GM23338 (cell line): ENCODE data around the gene UNC79. TPM values are rescaled to one million over a fixed set of nuclear protein-coding genes. Genes with fewer than 3 reads are reported as not detected.

Experiments used
- ATAC-seq: fragments of 200-7000 bp; cut with Tn5 transposase; 3 replicates; pipeline ENCODE4 v1.9.1; 2020
- DNase-seq: peaks from one replicate; pipeline ENCODE4 v3.0.0-alpha.2; 2015; ENCODE audit warnings: low spot score
- H2AFZ ChIP-seq: fragments of 200-600 bp; sonication (generic); 2 replicates; pipeline ENCODE4 v1.8.0; 2016; ENCODE audit warnings: antibody characterized with exemption, mild to moderate bottlenecking, moderate library complexity
- H3F3A ChIP-seq: fragments of 200-600 bp; sonication (generic); replicated peaks from 2 replicates; pipeline ENCODE4 v1.8.0; 2017; ENCODE audit warnings: antibody characterized with exemption, mixed run types, low read depth
- H3K27ac ChIP-seq: fragments of 200-600 bp; sonication (generic); 2 replicates; pipeline ENCODE4 v1.6.1; 2016; ENCODE audit warnings: low read depth
- H3K27me3 ChIP-seq: fragments of 200-600 bp; sonication (generic); 2 replicates; pipeline ENCODE4 v1.8.0; 2016; ENCODE audit warnings: mild to moderate bottlenecking, mixed run types, moderate library complexity; ENCODE audit not compliant: insufficient read depth
- H3K36me3 ChIP-seq: fragments of 200-600 bp; sonication (generic); 2 replicates; pipeline ENCODE4 v1.8.0; 2016; ENCODE audit warnings: mild to moderate bottlenecking; ENCODE audit not compliant: insufficient read depth
- H3K4me1 ChIP-seq: fragments of 200-600 bp; sonication (generic); 2 replicates; pipeline ENCODE4 v1.8.0; 2016; ENCODE audit warnings: mild to moderate bottlenecking, moderate library complexity; ENCODE audit not compliant: insufficient read depth
- H3K4me2 ChIP-seq: fragments of 200-600 bp; sonication (generic); 2 replicates; pipeline ENCODE4 v1.7.1; 2017; ENCODE audit warnings: mixed run types
- H3K4me3 ChIP-seq: fragments of 200-600 bp; sonication (generic); 2 replicates; pipeline ENCODE4 v1.6.1; 2016; ENCODE audit warnings: mixed run types
- H3K79me2 ChIP-seq: fragments of 200-600 bp; sonication (generic); replicated peaks from 2 replicates; pipeline ENCODE4 v1.8.0; 2017; ENCODE audit warnings: mild to moderate bottlenecking; ENCODE audit not compliant: insufficient read depth
- H3K9me2 ChIP-seq: fragments of 200-600 bp; sonication (generic); 2 replicates; pipeline ENCODE4 v1.8.0; 2017; ENCODE audit not compliant: insufficient read depth
- H4K20me1 ChIP-seq: fragments of 200-600 bp; sonication (generic); replicated peaks from 2 replicates; pipeline ENCODE4 v1.8.0; 2017; ENCODE audit warnings: mild to moderate bottlenecking; ENCODE audit not compliant: insufficient read depth
- H3K27ac Mint-ChIP-seq: 2 replicates; pipeline ENCODE4 v1.8.0; 2020; ENCODE audit warnings: inconsistent platforms, mild to moderate bottlenecking, moderate library complexity, mixed read lengths
- H3K27me3 Mint-ChIP-seq: 3 replicates; pipeline ENCODE4 v1.8.0; 2022; ENCODE audit warnings: low read depth, mild to moderate bottlenecking, moderate library complexity, mixed read lengths, inconsistent platforms; ENCODE audit not compliant: insufficient read depth, poor library complexity
- H3K36me3 Mint-ChIP-seq: 3 replicates; pipeline ENCODE4 v1.8.0; 2021; ENCODE audit warnings: low read depth, mild to moderate bottlenecking, inconsistent platforms, moderate library complexity, mixed read lengths
- H3K4me1 Mint-ChIP-seq: 3 replicates; pipeline ENCODE4 v1.8.0; 2020; ENCODE audit warnings: mild to moderate bottlenecking, inconsistent platforms, mixed read lengths
- H3K4me3 Mint-ChIP-seq: 3 replicates; pipeline ENCODE4 v1.8.0; 2021; ENCODE audit warnings: moderate library complexity, mild to moderate bottlenecking, inconsistent platforms, mixed read lengths
- H3K9me3 Mint-ChIP-seq: 3 replicates; pipeline ENCODE4 v1.8.0; 2020; ENCODE audit warnings: moderate library complexity, mild to moderate bottlenecking, inconsistent platforms, mixed read lengths
- CREB1 ChIP-seq: fragments of 250-450 bp; sonication (Bioruptor Pico); IDR thresholded peaks from 2 replicates; pipeline ENCODE4 v1.5.0; 2020; ENCODE audit warnings: low read depth, mild to moderate bottlenecking, moderate library complexity
- EZH2 ChIP-seq: fragments of 200-600 bp; sonication (generic); IDR thresholded peaks from one replicate; pipeline ENCODE4 v1.8.0; 2017; ENCODE audit warnings: antibody characterized with exemption, mild to moderate bottlenecking, low read depth; ENCODE audit not compliant: unreplicated experiment
- EZH2phosphoT487 ChIP-seq: fragments of 200-600 bp; sonication (generic); IDR thresholded peaks from one replicate; pipeline ENCODE4 v1.8.1; 2018; ENCODE audit warnings: antibody characterized with exemption; ENCODE audit not compliant: unreplicated experiment
- JUNB ChIP-seq: IDR thresholded peaks from one replicate; pipeline ENCODE4 v1.6.1; 2016; ENCODE audit warnings: antibody characterized with exemption; ENCODE audit not compliant: unreplicated experiment
- NANOG ChIP-seq: IDR thresholded peaks from 2 replicates; pipeline ENCODE4 v1.6.1; 2016; ENCODE audit warnings: antibody characterized with exemption, borderline replicate concordance
- POLR2AphosphoS5 ChIP-seq: IDR thresholded peaks from 2 replicates; pipeline ENCODE4 v1.6.1; 2016; ENCODE audit warnings: antibody characterized with exemption, low read depth
- STAT1 ChIP-seq: IDR thresholded peaks from one replicate; pipeline ENCODE4 v1.6.1; 2016; ENCODE audit warnings: antibody characterized with exemption; ENCODE audit not compliant: unreplicated experiment
- ZNF114 ChIP-seq: fragments of 250-450 bp; sonication (Bioruptor Pico); IDR thresholded peaks from 2 replicates; pipeline ENCODE4 v1.5.0; 2020; ENCODE audit warnings: mild to moderate bottlenecking, moderate library complexity
- ZNF331 ChIP-seq: fragments of 250-450 bp; sonication (Bioruptor Pico); IDR thresholded peaks from 2 replicates; pipeline ENCODE4 v1.5.0; 2020; ENCODE audit warnings: low read depth, mild to moderate bottlenecking, moderate library complexity
- polyA plus RNA-seq: library from polyadenylated mRNA; unstranded; fragments of >200 nt; fragmentation: Nextera tagmentation; extraction: Ambion mirVana; gene quantifications from 2 replicates; pipeline ENCODE4 v1.2.1, GENCODE V29; 2016
- total RNA-seq: library from RNA; depleted of rRNA; stranded (reverse); fragments of >200 nt; shearing (Covaris generic); gene quantifications from 2 replicates; pipeline ENCODE4 v1.2.3, GENCODE V29; 2014
- TF ChIP-seq, protein P1 (sequence below): IDR thresholded peaks from 2 replicates; pipeline ENCODE4 v1.6.1; 2016; ENCODE audit warnings: antibody characterized with exemption
- TF ChIP-seq, protein P2 (sequence below): fragments of 250-450 bp; sonication (Bioruptor Pico); IDR thresholded peaks from 2 replicates; pipeline ENCODE4 v1.5.0; 2020; ENCODE audit warnings: mild to moderate bottlenecking, moderate library complexity
- TF ChIP-seq, protein P3 (sequence below): IDR thresholded peaks from one replicate; pipeline ENCODE4 v1.6.1; 2018; ENCODE audit warnings: antibody characterized with exemption; ENCODE audit not compliant: unreplicated experiment
- TF ChIP-seq, protein P4 (sequence below), 2 experiments: fragments of 200-600 bp in 1 of 2; sonication (generic) in 1 of 2; conservative IDR thresholded peaks; 2 replicates each; pipeline versions ENCODE4 v1.5.1 to v1.6.1; 2016 to 2017; ENCODE audit warnings: antibody characterized with exemption in 2 of 2, low read depth in 2 of 2, mild to moderate bottlenecking in 2 of 2, moderate library complexity in 1 of 2

UNC79 gene
- total and polyA plus RNA-seq, 2 experiments from 2014 or later = 1.8 to 3.6 TPM

DNA sequence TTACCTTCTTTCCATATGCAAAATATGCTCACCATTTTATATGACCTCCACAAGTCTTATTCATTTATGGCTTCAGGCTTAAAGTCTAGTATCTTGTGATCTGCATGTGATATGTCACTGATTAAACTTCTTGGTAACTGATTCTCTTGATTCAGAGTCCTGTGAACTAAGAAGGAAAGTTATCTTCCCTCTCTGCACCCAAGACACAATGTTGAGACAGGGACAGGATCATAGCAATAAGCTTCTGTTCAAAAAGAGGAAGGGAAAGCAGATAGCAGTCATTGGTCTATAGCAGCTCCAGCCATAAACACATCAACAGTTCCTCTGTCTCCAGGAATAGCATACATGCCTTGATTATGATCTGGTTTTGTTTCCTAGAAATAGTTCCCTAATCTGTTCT, 103.1 kb downstream of the UNC79 start:
- DNase-seq (no peak), ATAC-seq (no peak)
- Histone ChIP-seq H3K4me1 (no peaks in the 10 kb centered on the region), H3K27me3 (no peaks in the 10 kb centered on the region), H3K9me2 (no peaks in the 10 kb centered on the region), H3F3A (no peaks in the 10 kb centered on the region), H3K27ac (no peak overlapping the region), H3K79me2 (no peaks in the 10 kb centered on the region), H3K4me2 (no peak overlapping the region), H4K20me1 (no peaks in the 10 kb centered on the region), H2AFZ (no peak overlapping the region), H3K36me3 (no peaks in the 10 kb centered on the region), H3K4me3 (no peak overlapping the region)
- H3K9me3 Mint-ChIP-seq = no peaks in the 10 kb centered on the region
- 0 out of 3 replicates have a peak, but pooled peaks cover 6% of the 10 kb centered on the region for H3K4me1 Mint-ChIP-seq
- TF ChIP-seq, protein P1, sequence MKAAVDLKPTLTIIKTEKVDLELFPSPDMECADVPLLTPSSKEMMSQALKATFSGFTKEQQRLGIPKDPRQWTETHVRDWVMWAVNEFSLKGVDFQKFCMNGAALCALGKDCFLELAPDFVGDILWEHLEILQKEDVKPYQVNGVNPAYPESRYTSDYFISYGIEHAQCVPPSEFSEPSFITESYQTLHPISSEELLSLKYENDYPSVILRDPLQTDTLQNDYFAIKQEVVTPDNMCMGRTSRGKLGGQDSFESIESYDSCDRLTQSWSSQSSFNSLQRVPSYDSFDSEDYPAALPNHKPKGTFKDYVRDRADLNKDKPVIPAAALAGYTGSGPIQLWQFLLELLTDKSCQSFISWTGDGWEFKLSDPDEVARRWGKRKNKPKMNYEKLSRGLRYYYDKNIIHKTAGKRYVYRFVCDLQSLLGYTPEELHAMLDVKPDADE = no peak
- TF ChIP-seq NANOG (no peak), EZH2phosphoT487 (no peak), EZH2 (no peak), STAT1 (no peak), ZNF114 (CRISPR knock-in tag) (no peak), JUNB (no peak), ZNF331 (no peak), CREB1 (CRISPR knock-in tag) (no peak), POLR2AphosphoS5 (no peak)
- TF ChIP-seq, protein P2, sequence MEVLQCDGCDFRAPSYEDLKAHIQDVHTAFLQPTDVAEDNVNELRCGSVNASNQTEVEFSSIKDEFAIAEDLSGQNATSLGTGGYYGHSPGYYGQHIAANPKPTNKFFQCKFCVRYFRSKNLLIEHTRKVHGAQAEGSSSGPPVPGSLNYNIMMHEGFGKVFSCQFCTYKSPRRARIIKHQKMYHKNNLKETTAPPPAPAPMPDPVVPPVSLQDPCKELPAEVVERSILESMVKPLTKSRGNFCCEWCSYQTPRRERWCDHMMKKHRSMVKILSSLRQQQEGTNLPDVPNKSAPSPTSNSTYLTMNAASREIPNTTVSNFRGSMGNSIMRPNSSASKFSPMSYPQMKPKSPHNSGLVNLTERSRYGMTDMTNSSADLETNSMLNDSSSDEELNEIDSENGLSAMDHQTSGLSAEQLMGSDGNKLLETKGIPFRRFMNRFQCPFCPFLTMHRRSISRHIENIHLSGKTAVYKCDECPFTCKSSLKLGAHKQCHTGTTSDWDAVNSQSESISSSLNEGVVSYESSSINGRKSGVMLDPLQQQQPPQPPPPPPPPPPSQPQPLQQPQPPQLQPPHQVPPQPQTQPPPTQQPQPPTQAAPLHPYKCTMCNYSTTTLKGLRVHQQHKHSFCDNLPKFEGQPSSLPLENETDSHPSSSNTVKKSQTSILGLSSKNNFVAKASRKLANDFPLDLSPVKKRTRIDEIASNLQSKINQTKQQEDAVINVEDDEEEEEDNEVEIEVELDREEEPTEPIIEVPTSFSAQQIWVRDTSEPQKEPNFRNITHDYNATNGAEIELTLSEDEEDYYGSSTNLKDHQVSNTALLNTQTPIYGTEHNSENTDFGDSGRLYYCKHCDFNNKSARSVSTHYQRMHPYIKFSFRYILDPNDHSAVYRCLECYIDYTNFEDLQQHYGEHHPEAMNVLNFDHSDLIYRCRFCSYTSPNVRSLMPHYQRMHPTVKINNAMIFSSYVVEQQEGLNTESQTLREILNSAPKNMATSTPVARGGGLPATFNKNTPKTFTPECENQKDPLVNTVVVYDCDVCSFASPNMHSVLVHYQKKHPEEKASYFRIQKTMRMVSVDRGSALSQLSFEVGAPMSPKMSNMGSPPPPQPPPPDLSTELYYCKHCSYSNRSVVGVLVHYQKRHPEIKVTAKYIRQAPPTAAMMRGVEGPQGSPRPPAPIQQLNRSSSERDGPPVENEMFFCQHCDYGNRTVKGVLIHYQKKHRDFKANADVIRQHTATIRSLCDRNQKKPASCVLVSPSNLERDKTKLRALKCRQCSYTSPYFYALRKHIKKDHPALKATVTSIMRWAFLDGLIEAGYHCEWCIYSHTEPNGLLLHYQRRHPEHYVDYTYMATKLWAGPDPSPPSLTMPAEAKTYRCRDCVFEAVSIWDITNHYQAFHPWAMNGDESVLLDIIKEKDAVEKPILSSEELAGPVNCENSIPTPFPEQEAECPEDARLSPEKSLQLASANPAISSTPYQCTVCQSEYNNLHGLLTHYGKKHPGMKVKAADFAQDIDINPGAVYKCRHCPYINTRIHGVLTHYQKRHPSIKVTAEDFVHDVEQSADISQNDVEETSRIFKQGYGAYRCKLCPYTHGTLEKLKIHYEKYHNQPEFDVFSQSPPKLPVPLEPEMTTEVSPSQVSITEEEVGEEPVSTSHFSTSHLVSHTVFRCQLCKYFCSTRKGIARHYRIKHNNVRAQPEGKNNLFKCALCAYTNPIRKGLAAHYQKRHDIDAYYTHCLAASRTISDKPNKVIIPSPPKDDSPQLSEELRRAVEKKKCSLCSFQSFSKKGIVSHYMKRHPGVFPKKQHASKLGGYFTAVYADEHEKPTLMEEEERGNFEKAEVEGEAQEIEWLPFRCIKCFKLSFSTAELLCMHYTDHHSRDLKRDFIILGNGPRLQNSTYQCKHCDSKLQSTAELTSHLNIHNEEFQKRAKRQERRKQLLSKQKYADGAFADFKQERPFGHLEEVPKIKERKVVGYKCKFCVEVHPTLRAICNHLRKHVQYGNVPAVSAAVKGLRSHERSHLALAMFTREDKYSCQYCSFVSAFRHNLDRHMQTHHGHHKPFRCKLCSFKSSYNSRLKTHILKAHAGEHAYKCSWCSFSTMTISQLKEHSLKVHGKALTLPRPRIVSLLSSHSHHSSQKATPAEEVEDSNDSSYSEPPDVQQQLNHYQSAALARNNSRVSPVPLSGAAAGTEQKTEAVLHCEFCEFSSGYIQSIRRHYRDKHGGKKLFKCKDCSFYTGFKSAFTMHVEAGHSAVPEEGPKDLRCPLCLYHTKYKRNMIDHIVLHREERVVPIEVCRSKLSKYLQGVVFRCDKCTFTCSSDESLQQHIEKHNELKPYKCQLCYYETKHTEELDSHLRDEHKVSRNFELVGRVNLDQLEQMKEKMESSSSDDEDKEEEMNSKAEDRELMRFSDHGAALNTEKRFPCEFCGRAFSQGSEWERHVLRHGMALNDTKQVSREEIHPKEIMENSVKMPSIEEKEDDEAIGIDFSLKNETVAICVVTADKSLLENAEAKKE (CRISPR knock-in tag) = no peak
- TF ChIP-seq, protein P3, sequence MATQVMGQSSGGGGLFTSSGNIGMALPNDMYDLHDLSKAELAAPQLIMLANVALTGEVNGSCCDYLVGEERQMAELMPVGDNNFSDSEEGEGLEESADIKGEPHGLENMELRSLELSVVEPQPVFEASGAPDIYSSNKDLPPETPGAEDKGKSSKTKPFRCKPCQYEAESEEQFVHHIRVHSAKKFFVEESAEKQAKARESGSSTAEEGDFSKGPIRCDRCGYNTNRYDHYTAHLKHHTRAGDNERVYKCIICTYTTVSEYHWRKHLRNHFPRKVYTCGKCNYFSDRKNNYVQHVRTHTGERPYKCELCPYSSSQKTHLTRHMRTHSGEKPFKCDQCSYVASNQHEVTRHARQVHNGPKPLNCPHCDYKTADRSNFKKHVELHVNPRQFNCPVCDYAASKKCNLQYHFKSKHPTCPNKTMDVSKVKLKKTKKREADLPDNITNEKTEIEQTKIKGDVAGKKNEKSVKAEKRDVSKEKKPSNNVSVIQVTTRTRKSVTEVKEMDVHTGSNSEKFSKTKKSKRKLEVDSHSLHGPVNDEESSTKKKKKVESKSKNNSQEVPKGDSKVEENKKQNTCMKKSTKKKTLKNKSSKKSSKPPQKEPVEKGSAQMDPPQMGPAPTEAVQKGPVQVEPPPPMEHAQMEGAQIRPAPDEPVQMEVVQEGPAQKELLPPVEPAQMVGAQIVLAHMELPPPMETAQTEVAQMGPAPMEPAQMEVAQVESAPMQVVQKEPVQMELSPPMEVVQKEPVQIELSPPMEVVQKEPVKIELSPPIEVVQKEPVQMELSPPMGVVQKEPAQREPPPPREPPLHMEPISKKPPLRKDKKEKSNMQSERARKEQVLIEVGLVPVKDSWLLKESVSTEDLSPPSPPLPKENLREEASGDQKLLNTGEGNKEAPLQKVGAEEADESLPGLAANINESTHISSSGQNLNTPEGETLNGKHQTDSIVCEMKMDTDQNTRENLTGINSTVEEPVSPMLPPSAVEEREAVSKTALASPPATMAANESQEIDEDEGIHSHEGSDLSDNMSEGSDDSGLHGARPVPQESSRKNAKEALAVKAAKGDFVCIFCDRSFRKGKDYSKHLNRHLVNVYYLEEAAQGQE = no peak
- TF ChIP-seq, protein P4, sequence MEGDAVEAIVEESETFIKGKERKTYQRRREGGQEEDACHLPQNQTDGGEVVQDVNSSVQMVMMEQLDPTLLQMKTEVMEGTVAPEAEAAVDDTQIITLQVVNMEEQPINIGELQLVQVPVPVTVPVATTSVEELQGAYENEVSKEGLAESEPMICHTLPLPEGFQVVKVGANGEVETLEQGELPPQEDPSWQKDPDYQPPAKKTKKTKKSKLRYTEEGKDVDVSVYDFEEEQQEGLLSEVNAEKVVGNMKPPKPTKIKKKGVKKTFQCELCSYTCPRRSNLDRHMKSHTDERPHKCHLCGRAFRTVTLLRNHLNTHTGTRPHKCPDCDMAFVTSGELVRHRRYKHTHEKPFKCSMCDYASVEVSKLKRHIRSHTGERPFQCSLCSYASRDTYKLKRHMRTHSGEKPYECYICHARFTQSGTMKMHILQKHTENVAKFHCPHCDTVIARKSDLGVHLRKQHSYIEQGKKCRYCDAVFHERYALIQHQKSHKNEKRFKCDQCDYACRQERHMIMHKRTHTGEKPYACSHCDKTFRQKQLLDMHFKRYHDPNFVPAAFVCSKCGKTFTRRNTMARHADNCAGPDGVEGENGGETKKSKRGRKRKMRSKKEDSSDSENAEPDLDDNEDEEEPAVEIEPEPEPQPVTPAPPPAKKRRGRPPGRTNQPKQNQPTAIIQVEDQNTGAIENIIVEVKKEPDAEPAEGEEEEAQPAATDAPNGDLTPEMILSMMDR (conservative IDR thresholded peaks at IDR 0.05; ENCODE audit: low read depth in 2 of 2) = no peak
- H3K4me3 Mint-ChIP-seq = no peak overlapping the region
- no peaks in the 10 kb centered on the region for H3K27me3 Mint-ChIP-seq
- H3K27ac Mint-ChIP-seq = no peak overlapping the region
- H3K36me3 Mint-ChIP-seq = peaks cover 6% of the 10 kb centered on the region; the same call in 2 of the 3 replicates
